Ishikawa (cell line): ENCODE results near the gene DAZAP1.

Source experiments
- EP300 ChIP-seq: IDR thresholded peaks from 2 replicates; pipeline ENCODE4 v1.6.1; 2012; ENCODE audit warnings: borderline replicate concordance
- TAF1 ChIP-seq: IDR thresholded peaks from 2 replicates; pipeline ENCODE4 v1.6.1; 2012; ENCODE audit warnings: low read depth, mild to moderate bottlenecking

- no peak for TF ChIP-seq TAF1
- TF ChIP-seq EP300, result no peak
Measured at GRCh38 chr19:1441022-1441426, 33.6 kb downstream of the DAZAP1 start.
